AG04449 (cell line): ENCODE data around the gene CACNA1B.

Source experiments
- CTCF ChIA-PET: fragments of 350-600 bp; formaldehyde crosslinking; extraction: SDS; loops from one replicate; lab custom pipeline; 2021; ENCODE audit warnings: antibody characterized with exemption; lab: Yijun Ruan, JAX
- POLR2A ChIA-PET: fragments of 400-600, 350-600 bp; formaldehyde crosslinking; extraction: SDS; loops from one replicate; lab custom pipeline; 2020; ENCODE audit warnings: antibody characterized with exemption, inconsistent platforms; lab: Yijun Ruan, JAX
- DNase-seq: peaks from one replicate; pipeline ENCODE4 v3.0.0-alpha.2; 2010; ENCODE audit warnings: low read depth, low spot score
- H3K4me3 ChIP-seq: 2 replicates; pipeline ENCODE4 v1.5.1; 2011; ENCODE audit warnings: low read depth, mild to moderate bottlenecking, control low read depth, low read length
- TF ChIP-seq, protein P1 (sequence below): IDR thresholded peaks from one replicate; pipeline ENCODE4 v1.5.1; 2011; ENCODE audit warnings: mild to moderate bottlenecking, moderate library complexity, low read length, control low read depth, inconsistent platforms; ENCODE audit not compliant: insufficient read depth; ENCODE audit errors: missing control alignments

The CACNA1B gene

DNA sequence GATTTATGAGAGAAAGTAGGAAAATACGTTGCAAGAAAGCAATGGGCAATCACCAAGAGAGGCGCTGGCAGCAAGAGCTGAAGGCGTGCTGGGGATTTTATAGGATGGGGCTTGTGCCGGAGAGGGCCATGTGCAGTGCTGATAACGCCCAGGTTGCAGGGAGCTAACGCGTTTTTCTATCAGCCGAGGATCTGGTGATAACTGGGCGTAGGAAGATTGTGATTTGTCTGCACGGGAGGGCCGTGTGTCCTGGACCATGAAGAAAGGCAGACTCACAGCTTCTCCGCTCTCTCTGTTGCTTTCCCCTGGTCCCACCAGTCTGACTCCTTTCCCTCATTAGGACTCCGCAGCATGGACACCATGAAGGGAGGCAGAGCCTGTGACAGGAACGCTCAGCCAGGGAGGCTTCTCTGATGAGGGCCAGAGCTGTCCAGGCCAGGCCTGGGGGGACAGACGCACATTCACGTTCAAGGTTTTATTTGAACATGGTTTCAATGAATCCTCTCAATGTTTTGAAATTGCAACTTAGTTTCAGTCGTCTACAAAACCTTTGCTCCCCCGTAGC, 11.9 kb upstream of the CACNA1B start:
- ChIA-PET CTCF (no interaction called here), POLR2A (no interaction called here)
- no peak overlapping the region for H3K4me3 ChIP-seq
- TF ChIP-seq, protein P1, sequence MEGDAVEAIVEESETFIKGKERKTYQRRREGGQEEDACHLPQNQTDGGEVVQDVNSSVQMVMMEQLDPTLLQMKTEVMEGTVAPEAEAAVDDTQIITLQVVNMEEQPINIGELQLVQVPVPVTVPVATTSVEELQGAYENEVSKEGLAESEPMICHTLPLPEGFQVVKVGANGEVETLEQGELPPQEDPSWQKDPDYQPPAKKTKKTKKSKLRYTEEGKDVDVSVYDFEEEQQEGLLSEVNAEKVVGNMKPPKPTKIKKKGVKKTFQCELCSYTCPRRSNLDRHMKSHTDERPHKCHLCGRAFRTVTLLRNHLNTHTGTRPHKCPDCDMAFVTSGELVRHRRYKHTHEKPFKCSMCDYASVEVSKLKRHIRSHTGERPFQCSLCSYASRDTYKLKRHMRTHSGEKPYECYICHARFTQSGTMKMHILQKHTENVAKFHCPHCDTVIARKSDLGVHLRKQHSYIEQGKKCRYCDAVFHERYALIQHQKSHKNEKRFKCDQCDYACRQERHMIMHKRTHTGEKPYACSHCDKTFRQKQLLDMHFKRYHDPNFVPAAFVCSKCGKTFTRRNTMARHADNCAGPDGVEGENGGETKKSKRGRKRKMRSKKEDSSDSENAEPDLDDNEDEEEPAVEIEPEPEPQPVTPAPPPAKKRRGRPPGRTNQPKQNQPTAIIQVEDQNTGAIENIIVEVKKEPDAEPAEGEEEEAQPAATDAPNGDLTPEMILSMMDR: no peak
- no peak for DNase-seq

DNA sequence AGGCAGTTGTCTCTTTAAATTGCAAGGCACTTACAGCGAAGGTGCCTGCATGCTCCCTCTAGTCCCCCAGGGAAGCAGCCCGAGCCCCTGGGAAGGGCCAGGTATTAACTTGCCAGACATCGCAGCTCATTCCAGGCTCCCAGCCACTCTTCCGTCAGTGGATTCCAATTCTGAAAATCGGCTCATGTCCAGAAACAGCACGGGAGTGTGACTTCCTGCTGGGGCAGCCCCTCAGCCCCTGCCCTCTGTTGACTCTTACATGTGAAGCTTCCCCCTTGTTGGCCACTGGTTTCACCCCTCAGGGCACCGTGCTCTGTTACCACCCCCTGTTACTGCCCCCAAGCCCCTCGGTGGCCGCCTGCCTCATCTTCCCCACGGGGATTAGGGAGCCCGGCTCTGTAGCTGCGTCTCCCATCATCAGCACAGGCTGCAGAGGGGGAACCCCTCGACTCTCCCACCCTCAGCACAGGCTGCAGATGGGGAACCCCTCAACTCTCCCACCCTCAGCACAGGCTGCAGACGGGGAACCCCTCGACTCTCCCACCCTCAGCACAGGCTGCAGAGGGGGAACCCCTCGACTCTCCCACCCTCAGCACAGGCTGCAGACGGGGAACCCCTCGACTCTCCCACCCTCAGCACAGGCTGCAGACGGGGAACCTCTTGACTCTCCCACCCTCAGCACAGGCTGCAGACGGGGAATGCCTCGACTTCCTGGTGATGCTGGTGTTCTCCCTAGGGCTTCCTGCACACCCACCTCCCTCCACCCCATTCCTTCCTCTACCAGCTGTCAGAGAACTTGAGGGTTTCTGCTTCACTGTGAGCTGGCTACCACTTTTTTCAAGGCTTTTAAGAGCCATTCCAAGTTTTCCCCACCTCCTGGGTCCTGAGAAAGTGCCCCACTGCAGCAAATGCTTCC, 11.1 kb upstream of the CACNA1B start:
- TF ChIP-seq, protein P1: no peak
- CTCF ChIA-PET: no interaction called here
- POLR2A ChIA-PET: no interaction called here
- no peak overlapping the region for H3K4me3 ChIP-seq
- DNase-seq: no peak

DNA sequence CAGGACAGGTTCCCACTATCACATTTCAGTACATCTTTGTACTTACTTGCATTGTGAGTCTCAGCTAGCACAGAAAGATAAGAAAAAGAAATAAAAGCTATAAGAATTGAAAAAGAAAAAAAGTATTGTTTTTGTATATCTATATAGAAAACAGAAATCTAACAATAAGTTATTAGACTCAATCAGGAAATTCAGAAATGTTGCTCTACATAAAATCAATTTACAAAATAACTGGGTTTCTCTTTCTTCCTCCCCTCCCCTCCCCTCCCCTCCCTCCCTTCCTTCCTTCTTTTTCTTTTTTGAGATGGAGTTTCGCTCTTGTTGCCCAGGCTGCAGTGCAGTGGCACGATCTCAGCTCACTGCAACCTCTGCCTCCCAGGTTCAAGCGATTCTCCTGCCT, 7.2 kb upstream of the CACNA1B start:
- TF ChIP-seq, protein P1: no peak
- no peak for DNase-seq
- no peak overlapping the region for H3K4me3 ChIP-seq
- ChIA-PET POLR2A (no interaction called here), CTCF (no interaction called here)

DNA sequence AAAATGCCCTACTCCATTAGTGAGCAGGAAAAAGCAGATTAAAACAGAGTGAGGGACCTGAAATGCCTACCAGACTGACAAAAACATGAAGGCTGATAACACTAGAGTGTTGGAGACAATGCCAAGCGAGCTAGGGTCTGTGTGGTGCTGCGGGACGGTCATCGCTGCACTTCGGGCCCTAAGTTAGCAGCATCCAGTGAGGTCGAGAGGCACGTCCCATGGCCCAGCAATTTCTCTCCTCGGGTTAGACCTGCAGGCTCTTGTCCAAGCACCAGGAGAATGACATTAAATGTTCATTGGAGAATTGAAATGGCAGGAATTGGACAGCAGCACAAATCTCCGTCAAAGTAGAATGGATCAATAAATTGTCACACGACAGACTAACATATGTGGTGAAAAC, 5.3 kb upstream of the CACNA1B start:
- TF ChIP-seq, protein P1: no peak
- ChIA-PET CTCF (no interaction called here), POLR2A (no interaction called here)
- DNase-seq: no peak
- H3K4me3 ChIP-seq: no peak overlapping the region

DNA sequence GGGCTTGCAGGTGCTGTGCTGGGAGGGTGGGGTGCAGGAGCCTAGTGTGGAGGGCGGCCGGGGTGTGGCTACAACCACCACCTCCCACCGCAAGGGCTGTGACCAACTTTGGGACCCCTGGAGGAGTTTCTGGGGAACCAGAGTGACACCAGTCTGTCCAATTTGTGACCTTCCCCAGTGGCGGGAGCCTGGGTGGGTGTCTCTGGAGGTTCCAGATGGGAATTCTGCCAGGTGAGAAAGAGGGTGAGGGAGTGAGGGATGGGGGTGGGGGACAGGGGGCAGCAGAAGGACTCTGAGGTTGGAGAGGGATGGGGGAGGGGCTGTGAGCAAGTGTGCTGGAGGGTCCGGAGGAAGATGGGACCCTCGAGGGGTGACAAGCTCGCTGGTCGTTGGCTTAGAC, 4.2 kb upstream of the CACNA1B start:
- TF ChIP-seq, protein P1: no peak
- CTCF ChIA-PET: no interaction called here

DNA sequence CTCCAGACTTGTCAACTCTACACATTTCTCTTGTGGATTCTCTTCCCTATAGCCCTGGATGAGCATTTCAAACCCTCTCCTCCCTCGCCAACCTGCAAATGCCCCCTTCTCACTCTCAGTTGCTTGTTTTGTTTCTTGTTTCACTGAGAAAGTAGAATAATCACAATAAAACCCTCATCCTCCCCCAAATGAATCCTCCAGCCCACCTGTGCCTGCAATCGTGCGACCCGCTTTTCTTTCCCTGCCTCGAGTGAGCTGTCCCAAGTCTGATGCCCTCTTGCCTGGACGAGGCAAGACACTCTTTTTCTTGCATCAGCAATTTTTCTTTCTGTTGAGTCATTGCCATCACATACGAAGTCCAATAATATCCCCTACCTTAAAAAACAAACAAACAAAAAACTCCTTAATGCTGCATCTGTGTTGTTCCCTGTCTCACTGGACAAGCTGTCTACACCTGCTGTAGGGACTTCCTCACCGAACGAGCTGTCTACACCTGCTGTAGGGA, 3.7 kb upstream of the CACNA1B start:
- ChIA-PET POLR2A (no interaction called here), CTCF (no interaction called here)
- H3K4me3 ChIP-seq: no peak overlapping the region
- TF ChIP-seq, protein P1: no peak
- DNase-seq: no peak

More for the DNA sequence above, 4.2 kb upstream of the CACNA1B start:
- no peak for DNase-seq
- no peak overlapping the region for H3K4me3 ChIP-seq
- POLR2A ChIA-PET: no interaction called here
